ENCODE data around the gene CELA2B. TPM values are rescaled to one million over a fixed set of nuclear protein-coding genes. Genes with fewer than 3 reads are reported as not detected.

The CELA2B gene
- total and polyA plus RNA-seq, 10 of the 15 experiments (the other 5 are each of a cell fraction or from before 2014, with no cell fraction given): not detected

DNA sequence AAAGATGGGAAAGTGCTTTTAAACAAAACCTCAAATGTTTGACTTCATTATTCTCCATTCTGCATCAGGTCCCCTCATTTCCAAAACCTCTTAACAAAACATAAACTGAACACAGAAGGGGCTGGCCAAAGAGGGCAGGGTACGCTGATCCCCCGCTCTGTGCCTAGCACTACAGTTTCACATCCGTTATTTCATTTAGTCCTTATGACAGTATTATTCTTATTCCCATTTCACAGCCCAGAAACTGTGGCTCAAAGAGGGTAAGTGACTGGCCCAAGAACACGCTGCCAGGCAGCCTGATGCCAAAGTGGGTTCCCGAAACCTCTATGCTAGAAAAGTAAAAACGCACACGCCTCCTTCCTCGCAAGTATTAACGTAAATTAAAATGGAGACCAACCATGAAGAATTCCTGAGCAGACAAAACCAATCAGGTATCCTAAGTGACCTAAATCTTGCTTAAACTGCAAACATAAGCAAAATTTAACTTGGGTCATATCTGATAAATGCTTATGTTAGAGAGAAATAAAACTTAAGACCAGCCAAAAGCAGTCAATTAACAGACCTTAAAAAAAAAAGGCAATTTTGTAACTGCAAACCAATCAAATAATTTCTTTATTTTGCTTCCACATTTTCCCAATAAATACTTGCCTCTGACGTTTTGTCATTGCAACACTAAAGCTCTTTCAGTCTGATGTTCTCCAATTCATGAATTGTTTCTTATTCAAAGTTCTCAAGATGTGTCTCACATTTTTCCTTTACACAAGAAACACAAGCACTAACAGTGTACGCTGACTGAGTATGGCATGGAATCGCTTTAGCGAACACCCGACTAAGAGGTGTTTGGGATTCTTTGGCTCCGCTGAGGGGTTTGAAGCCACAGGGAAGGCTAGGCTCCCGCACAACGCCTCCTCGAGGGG is 47.5 kb downstream of the CELA2B start:
- ChIA-PET RAD21 (ENCODE audit: unreplicated experiment) (interaction anchor here (0.6 to 0.7 kb wide), 2 partner anchors 49 to 162 kb away, joined by 3 read pairs; no protein-coding TSS in a partner anchor), POLR2A (interaction anchor here (1.0 to 1.3 kb wide), 2 partner anchors 10 to 24 kb away, joined by 3 read pairs; no protein-coding TSS in a partner anchor), CTCF (interaction anchor here (1.0 kb wide), 1 partner anchor 218 kb away, joined by 3 read pairs; no protein-coding TSS in a partner anchor), SMC1A (ENCODE audit: uncharacterized antibody, unreplicated experiment) (interaction anchor here (0.6 to 1.3 kb wide), 3 partner anchors 8 to 1502 kb away, joined by 3 to 4 read pairs (median 3); no protein-coding TSS in a partner anchor)
- Histone ChIP-seq H3K4me2 (ENCODE audit: control insufficient read depth, insufficient read depth) (peak overlapping the region; percentile 82), H3K27ac (ENCODE audit: control insufficient read depth, insufficient read depth) (peak overlapping the region; percentile 70), H3K36me3 (ENCODE audit: control insufficient read depth in 2 of 2, insufficient read depth in 2 of 2, low read length in 1 of 2) (no peaks in the 10 kb centered on the region), H3K79me2 (ENCODE audit: control insufficient read depth, insufficient read depth, low read length) (peaks cover 13% of the 10 kb centered on the region), H2AFZ (ENCODE audit: control insufficient read depth, low read depth, low read length) (peak overlapping the region; percentile 76), H4K20me1 (ENCODE audit: control insufficient read depth, insufficient read depth) (no peaks in the 10 kb centered on the region), H3K9ac (ENCODE audit: control insufficient read depth, insufficient read depth, low read length) (peak overlapping the region; percentile 79), H3K4me3 (peak overlapping the region; percentile 95), H3K4me1 (ENCODE audit: control insufficient read depth, insufficient read depth, low read length) (peaks cover 9% of the 10 kb centered on the region; the same call in 1 of the 2 replicates), H3K27me3 (replicated peaks in 1 of 2; ENCODE audit: control insufficient read depth in 2 of 2, insufficient read depth in 2 of 2, low read length in 1 of 2) (no peaks in the 10 kb centered on the region), H3K9me3 (replicated peaks; ENCODE audit: control insufficient read depth, insufficient read depth, low read length) (no peaks in the 10 kb centered on the region)
- in situ Hi-C loops (cut with MboI): no loop called here
- FAIRE-seq (peak; percentile 13), ATAC-seq (no peak), DNase-seq (ENCODE audit: low read depth, low spot score) (no peak)
- intact Hi-C loops (cut with micrococcal nuclease; ENCODE audit: unreplicated experiment): loop anchor here (10.0 kb wide), 2 partner anchors 321 to 451 kb away; partner anchors contain the start of genes SPEN and ZBTB17
- TSS peak; percentile 76 for BruUV-seq (replicated peaks)
- 16% methylated on average over 18 of the region's 18 CpGs for WGBS (ENCODE audit: insufficient coverage, insufficient replicate concordance, low lambda C conversion rate, missing lambda C conversion rate)
- TF ChIP-seq POLR2AphosphoS2 (IDR thresholded peaks at IDR 0.05; ENCODE audit: low read depth, low read length) (0 out of 2 replicates have a peak, but pooled peaks have one; percentile 1), RELA (IDR thresholded peaks at IDR 0.05; ENCODE audit: borderline replicate concordance, partially characterized antibody) (peak; percentile 44), IKZF2 (IDR thresholded peaks at IDR 0.05) (peak in 1 of 2 experiments; percentile 7; a peak in 1 of 4 replicates), ZNF274 (IDR thresholded peaks at IDR 0.05; ENCODE audit: insufficient read depth, insufficient read length) (no peak), NR2F1 (conservative IDR thresholded peaks at IDR 0.05) (no peak), SPI1 (IDR thresholded peaks at IDR 0.05; ENCODE audit: borderline replicate concordance, insufficient read depth, low read depth, low read length) (peak; percentile 58; the same call in 1 of the 2 replicates)

All from GM12878 (cell line).